ENCODE measurements around the gene GRHPR. TPM values are rescaled to one million over a fixed set of nuclear protein-coding genes. Genes with fewer than 3 reads are reported as not detected.

Gene GRHPR
- total RNA-seq, 3 donors from 2014 or later = 117 to 144 (median 140) TPM

GRCh38 chr9:37377688-37378612, 44.5 kb upstream of the GRHPR start:
- Histone ChIP-seq H3K27me3 (no peaks in the 10 kb centered on the region), H3K4me1 (no peaks in the 10 kb centered on the region), H3K9me3 (no peaks in the 10 kb centered on the region), H3K36me3 (no peaks in the 10 kb centered on the region), H3K27ac (no peak overlapping the region), H3K4me3 (no peak overlapping the region)
- TF ChIP-seq POLR2A (IDR thresholded peaks at IDR 0.05) (no peak), POLR2AphosphoS5 (IDR thresholded peaks at IDR 0.05) (no peak), CTCF (IDR thresholded peaks at IDR 0.05) (no peak)
- DNase-seq (ENCODE audit: low spot score in 2 of 2) = no peak
- intact Hi-C loops (cut with DNase I; ENCODE audit: low total_unique reads) = no loop called here

GRCh38 chr9:37378613-37379004, 43.9 kb upstream of the GRHPR start:
- H3K4me1 ChIP-seq = no peaks in the 10 kb centered on the region

GRCh38 chr9:37379835-37380234, 42.7 kb upstream of the GRHPR start:
- TF ChIP-seq POLR2AphosphoS5 (IDR thresholded peaks at IDR 0.05) (no peak), POLR2A (IDR thresholded peaks at IDR 0.05) (no peak)
- intact Hi-C loops (cut with DNase I; ENCODE audit: low total_unique reads) = no loop called here
- DNase-seq (ENCODE audit: low spot score in 2 of 2) = no peak

More at GRCh38 chr9:37378613-37379004, 43.9 kb upstream of the GRHPR start:
- Histone ChIP-seq H3K4me3 (no peak overlapping the region), H3K27ac (no peak overlapping the region), H3K27me3 (no peaks in the 10 kb centered on the region), H3K9me3 (no peaks in the 10 kb centered on the region), H3K36me3 (no peaks in the 10 kb centered on the region)
- no peak for DNase-seq (ENCODE audit: low spot score in 2 of 2)
- intact Hi-C loops (cut with DNase I; ENCODE audit: low total_unique reads) = no loop called here
- no peak for TF ChIP-seq POLR2A (IDR thresholded peaks at IDR 0.05)
- TF ChIP-seq CTCF (IDR thresholded peaks at IDR 0.05) = no peak
- TF ChIP-seq POLR2AphosphoS5 (IDR thresholded peaks at IDR 0.05) = no peak

GRCh38 chr9:37380570-37380969, 41.9 kb upstream of the GRHPR start:
- DNase-seq (ENCODE audit: low spot score in 2 of 2) = no peak
- Histone ChIP-seq H3K4me1 (no peaks in the 10 kb centered on the region), H3K27ac (no peak overlapping the region), H3K9me3 (no peaks in the 10 kb centered on the region), H3K36me3 (no peaks in the 10 kb centered on the region), H3K27me3 (no peaks in the 10 kb centered on the region), H3K4me3 (no peak overlapping the region)
- TF ChIP-seq CTCF (IDR thresholded peaks at IDR 0.05) (no peak), POLR2AphosphoS5 (IDR thresholded peaks at IDR 0.05) (no peak), POLR2A (IDR thresholded peaks at IDR 0.05) (no peak)
- intact Hi-C loops (cut with DNase I; ENCODE audit: low total_unique reads) = no loop called here

More at GRCh38 chr9:37379835-37380234, 42.7 kb upstream of the GRHPR start:
- H3K27ac ChIP-seq = no peak overlapping the region
- H3K27me3 ChIP-seq = no peaks in the 10 kb centered on the region
- no peak overlapping the region for H3K4me3 ChIP-seq
- no peaks in the 10 kb centered on the region for H3K36me3 ChIP-seq
- no peaks in the 10 kb centered on the region for H3K9me3 ChIP-seq
- H3K4me1 ChIP-seq = no peaks in the 10 kb centered on the region

GRCh38 chr9:37381094-37381741, 41.3 kb upstream of the GRHPR start:
- no peak for DNase-seq (ENCODE audit: low spot score in 2 of 2)
- no peaks in the 10 kb centered on the region for H3K4me1 ChIP-seq
- H3K27ac ChIP-seq = no peak overlapping the region
- no peaks in the 10 kb centered on the region for H3K36me3 ChIP-seq
- H3K27me3 ChIP-seq = no peaks in the 10 kb centered on the region
- no peak for TF ChIP-seq POLR2AphosphoS5 (IDR thresholded peaks at IDR 0.05)
- TF ChIP-seq CTCF (IDR thresholded peaks at IDR 0.05) = no peak
- TF ChIP-seq POLR2A (IDR thresholded peaks at IDR 0.05) = no peak
- H3K9me3 ChIP-seq = no peaks in the 10 kb centered on the region
- intact Hi-C loops (cut with DNase I; ENCODE audit: low total_unique reads) = no loop called here
- no peak overlapping the region for H3K4me3 ChIP-seq
